OCI-LY3 (cell line): ENCODE measurements around the gene COTL1.

ENCODE experiments used
- CTCF ChIP-seq: fragments of 200-600, 300-600 bp; sonication (generic); IDR thresholded peaks from 2 replicates; pipeline ENCODE4 v1.5.1; 2014; ENCODE audit warnings: antibody characterized with exemption, low read length, low read depth
- EZH2phosphoT487 ChIP-seq: fragments of 200-600 bp; shearing (Covaris generic); IDR thresholded peaks from 2 replicates; pipeline ENCODE4 v1.6.1; 2018; ENCODE audit warnings: antibody characterized with exemption, mixed run types, low read depth

GRCh38 chr16:84589975-84590719, 27.7 kb downstream of the COTL1 start:
- no peak for TF ChIP-seq CTCF
- no peak for TF ChIP-seq EZH2phosphoT487
